GM12801 (cell line): ENCODE data around the gene CYTIP.

Experiments used
- TF ChIP-seq, protein P1 (sequence below): IDR thresholded peaks from one replicate; pipeline ENCODE4 v1.5.1; 2011; ENCODE audit warnings: control low read depth; ENCODE audit not compliant: insufficient read length; ENCODE audit errors: extremely low read depth

CYTIP gene

DNA sequence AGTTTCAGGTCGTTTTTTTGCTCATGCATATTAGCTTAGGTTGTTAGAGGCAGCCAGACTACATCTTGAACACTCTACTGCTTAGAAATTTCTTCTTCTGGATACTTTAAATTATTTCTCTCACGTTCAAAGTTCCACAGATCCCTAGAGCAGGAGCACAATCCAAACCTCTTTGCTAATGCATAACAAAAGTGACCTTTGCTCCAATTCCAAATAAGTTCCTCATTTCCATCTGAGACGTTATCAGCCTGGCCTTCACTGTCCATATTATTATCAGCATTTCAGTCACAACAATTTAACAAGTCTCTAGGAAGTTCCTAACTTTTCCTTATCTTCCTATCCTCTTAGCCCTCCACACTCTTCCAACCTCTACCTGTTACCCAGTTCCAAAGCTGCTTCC lies 67.8 kb downstream of the CYTIP start:
- TF ChIP-seq, protein P1, sequence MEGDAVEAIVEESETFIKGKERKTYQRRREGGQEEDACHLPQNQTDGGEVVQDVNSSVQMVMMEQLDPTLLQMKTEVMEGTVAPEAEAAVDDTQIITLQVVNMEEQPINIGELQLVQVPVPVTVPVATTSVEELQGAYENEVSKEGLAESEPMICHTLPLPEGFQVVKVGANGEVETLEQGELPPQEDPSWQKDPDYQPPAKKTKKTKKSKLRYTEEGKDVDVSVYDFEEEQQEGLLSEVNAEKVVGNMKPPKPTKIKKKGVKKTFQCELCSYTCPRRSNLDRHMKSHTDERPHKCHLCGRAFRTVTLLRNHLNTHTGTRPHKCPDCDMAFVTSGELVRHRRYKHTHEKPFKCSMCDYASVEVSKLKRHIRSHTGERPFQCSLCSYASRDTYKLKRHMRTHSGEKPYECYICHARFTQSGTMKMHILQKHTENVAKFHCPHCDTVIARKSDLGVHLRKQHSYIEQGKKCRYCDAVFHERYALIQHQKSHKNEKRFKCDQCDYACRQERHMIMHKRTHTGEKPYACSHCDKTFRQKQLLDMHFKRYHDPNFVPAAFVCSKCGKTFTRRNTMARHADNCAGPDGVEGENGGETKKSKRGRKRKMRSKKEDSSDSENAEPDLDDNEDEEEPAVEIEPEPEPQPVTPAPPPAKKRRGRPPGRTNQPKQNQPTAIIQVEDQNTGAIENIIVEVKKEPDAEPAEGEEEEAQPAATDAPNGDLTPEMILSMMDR = no peak

- TF ChIP-seq, protein P1 = no peak
These were observed 68.5 kb downstream of the CYTIP start for GRCh38 chr2:157375384-157375783.

DNA sequence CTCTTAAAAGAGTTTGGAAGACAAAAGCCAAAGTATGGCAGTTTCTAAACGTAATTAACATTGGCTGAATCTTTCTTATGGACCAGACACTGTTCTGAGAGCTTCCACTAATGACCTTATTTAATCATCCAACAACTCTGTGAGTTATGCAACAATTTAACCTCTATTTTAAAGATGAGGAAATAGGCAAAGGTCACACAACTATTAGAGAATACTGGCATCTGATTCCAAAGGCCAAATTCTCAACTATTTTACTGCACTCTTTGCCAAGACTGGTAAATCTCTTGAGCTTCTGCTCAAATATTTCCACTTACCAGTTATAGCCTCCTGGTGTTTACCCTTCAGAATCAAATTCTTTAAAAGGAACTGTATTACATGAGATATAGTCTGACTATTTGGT lies 76.2 kb downstream of the CYTIP start:
- TF ChIP-seq, protein P1 = no peak
